Prostate gland (tissue), 2 donors: ENCODE data around the gene SRPX2.

Experiments
- CTCF ChIP-seq, 4 experiments: fragments of 200-600 bp in 2 of 4; fragments of 450-650 bp in 2 of 4; sonication (generic) in 2 of 4; IDR thresholded peaks; 1 replicate in 3 of 4; 2 replicates in 1 of 4; pipeline ENCODE4 v1.5.1; 2016 to 2019; ENCODE audit warnings: antibody characterized with exemption in 4 of 4, mild to moderate bottlenecking in 2 of 4, moderate library complexity in 2 of 4
- POLR2A ChIP-seq: fragments of 450-650 bp; IDR thresholded peaks from one replicate; pipeline ENCODE4 v1.6.1; 2016; ENCODE audit warnings: antibody characterized with exemption, mild to moderate bottlenecking
- POLR2AphosphoS5 ChIP-seq: sonication (generic); formaldehyde crosslinking; IDR thresholded peaks from one replicate; pipeline ENCODE4 v1.6.1; 2017; ENCODE audit warnings: antibody characterized with exemption

GRCh38 chrX:100647739-100648138 is 3.7 kb downstream of the SRPX2 start:
- TF ChIP-seq CTCF (IDR thresholded peaks at IDR 0.05) (no peak), POLR2A (no peak), POLR2AphosphoS5 (no peak)
